Brain pericyte (primary cell): Measurements from ENCODE around the gene RNF7.
"Not testable (repeated sequence)": the region's sequence is repeated elsewhere in the genome, so short reads cannot be mapped to it uniquely, and the experiment has no call there.

Source experiments
- DNase-seq: peaks from one replicate; pipeline ENCODE4 v3.0.0-alpha.2; 2012; ENCODE audit warnings: low read depth, low spot score

Gene RNF7

GRCh38 chr3:141782386-141782932, 44.4 kb downstream of the RNF7 start:
- no peak for DNase-seq

- DNase-seq = no peak
Measured at GRCh38 chr3:141783632-141784031, 45.5 kb downstream of the RNF7 start.

DNA sequence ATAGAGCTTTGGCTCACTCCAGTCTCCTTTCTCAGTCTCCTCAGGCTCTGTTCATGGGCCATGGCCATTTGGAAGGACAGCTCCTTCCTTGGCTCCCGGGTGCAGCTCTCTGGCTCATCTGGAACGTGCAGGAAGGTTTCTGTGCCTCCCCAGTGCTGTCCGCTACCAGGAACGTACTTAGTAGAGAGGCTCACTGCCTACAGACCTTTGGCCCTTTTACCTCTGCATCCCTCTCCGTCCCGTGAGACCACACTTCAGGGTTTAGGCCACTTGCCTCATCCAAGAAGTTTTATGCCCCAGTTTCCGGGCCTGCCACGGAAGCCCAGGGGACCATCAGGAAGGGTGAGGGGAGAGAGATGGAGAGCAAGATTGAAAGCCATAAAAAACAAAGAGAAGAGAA, 46.0 kb downstream of the RNF7 start:
- no peak for DNase-seq

DNA sequence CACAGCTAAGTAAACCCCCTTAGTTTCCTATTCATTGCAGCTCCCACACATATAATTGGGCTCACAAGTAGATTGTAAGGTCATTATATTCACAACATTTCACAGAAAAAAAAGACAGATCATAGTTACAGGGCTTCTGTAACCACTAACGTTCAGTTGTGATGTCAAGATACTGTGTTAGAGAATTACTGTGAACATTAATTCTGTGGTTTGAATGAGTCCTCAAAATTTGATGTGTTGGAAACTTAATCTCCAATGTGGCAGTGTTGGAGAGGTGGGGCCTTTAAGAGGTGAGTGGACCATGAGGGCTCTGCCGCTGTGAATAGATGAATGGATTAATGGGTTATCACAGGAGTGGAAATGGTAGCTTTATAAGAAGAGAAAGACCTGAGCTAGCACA, 46.4 kb downstream of the RNF7 start:
- DNase-seq = no peak

GRCh38 chr3:141788149-141788548, 50.1 kb downstream of the RNF7 start:
- DNase-seq = no peak

DNA sequence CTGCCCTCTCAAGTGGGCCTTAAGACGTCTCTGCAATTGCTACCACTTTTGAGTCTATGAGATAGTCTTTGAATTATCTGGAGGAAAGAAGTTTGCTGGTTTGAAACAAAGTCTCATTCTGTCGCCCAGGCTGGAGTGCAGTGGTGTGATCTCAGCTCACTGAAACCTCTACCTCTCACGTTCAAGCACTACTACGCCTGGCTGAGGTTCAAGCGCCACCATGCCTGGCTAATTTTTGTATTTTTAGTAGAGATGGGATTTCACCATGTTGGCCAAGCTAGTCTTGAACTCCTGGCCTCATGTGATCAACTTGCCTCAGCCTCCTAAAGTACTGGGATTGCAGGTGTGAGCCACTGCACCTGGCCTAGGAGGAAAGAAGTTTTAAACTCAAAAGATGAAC, 50.7 kb downstream of the RNF7 start:
- DNase-seq = not testable (repeated sequence)

DNA sequence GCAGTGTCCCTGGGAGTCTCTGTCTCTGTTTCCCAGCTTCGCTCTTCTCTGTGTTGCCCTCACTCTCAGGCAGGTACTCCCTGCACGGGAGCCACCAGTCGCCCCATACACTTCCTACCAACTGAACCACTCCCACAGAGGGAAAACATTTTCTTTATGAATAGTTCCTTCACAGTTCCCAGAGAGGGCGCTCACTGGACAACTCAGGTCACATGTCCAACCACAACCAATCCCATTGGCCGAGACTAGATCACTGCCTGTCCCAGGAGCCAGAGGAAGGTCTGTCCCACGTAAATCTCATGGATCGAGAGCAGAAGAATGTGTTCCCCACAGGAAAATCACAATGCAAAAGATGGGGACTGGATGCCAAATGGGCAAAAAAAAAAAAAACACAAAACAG, 51.2 kb downstream of the RNF7 start:
- DNase-seq = no peak

DNA sequence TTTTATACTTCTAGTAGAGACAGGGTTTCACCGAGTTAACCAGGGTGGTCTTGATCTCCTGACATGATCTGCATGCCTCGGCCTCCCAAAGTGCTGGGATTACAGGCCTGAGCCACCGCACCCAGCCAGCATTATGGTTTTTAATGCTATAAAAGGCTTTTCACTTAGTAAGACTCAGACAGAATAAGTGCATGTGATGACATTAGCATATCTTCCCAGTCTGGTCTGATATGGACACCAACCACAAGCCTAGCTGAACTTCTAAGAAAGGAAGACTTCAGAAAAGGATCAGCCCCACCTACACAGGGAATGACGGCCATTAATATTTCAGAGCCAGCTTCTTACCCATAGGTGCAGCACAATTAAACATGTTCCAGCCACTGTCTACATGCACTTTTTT, 52.1 kb downstream of the RNF7 start:
- no peak for DNase-seq

DNA sequence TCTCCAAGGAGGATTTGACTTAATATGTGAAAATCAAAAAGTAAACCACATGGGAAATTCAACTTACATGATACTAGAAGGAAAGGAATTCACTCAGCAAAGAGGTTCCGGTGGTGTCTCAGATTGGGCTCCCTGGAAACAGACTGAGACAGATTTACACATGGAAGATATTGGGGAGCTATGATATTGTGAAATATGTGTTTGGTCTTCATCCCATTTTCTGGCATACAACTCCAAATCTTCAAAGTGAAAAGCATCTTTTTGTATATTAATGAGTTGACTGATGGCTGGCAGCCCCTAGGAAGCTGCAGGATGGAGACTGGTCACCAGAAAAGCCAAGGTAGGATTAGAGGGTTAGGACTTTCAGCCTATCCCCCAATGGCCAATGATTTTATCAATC, 54.4 kb downstream of the RNF7 start:
- no peak for DNase-seq

DNA sequence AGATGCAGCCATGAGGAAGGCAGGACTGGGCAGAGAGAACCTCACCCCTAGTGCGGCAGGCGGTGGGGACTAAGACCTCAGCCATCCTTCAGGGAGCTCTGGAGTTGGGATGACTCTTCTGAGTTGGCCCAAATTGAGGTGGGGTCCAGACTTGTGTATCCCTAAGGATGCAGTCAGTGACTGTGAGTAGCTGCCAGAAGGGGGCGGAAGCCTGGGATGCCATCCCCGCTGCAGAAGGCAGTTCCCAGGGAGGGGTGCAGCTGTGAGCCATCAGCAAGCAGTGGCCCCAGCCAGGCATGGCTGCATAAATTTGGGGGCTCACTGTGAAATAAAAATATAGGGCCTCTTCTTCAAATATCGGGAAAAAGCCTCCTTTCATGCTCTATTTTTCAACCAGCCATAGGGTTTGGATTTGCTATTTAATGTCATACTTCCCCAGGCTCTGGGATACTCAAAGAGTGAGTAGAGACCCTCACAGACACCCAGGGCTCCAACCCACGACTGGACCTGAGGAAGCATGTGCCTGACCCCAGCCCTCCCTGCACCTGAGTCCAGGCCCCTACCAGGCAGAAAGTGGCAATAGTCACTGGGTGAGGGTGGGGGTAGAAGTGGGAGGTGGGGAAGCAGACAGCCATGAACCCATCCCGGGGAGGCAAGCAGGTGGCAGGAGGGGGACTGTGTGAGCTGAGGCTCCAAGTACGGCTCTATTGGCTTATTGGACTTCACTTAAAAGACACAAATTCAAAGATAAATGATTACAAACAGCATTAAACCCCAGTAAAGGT, 55.6 kb downstream of the RNF7 start:
- no peak for DNase-seq

GRCh38 chr3:141795276-141795675, 57.2 kb downstream of the RNF7 start:
- no peak for DNase-seq

DNA sequence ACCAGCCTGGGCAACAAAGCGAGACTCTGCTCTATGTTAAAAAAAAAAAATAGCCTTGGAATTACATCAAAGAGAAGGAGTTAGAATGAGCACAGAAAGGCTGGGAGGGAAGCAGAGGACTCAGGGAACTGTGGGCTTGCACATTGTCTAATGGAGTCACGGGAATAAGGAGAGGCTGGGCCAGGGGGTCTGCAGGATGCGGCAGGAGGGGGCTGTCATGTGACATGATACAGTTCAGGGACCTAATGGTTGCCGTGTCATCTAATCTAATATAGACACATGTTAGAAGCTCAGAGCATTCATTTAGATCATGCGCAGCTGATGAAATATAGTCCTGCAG, 57.6 kb downstream of the RNF7 start:
- no peak for DNase-seq

GRCh38 chr3:141796081-141796888, 58.2 kb downstream of the RNF7 start:
- no peak for DNase-seq
